GM18858 (cell line): ENCODE measurements around the gene TTC39B.
A peak's percentile ranks its signal among the peaks of the same experiment; 100 is the strongest.

ENCODE experiments used
- ATAC-seq: cut with Tn5 transposase; IDR thresholded peaks from one replicate; pipeline ENCODE4 v1.9.1; 2021; ENCODE audit not compliant: unreplicated experiment

TTC39B gene

DNA sequence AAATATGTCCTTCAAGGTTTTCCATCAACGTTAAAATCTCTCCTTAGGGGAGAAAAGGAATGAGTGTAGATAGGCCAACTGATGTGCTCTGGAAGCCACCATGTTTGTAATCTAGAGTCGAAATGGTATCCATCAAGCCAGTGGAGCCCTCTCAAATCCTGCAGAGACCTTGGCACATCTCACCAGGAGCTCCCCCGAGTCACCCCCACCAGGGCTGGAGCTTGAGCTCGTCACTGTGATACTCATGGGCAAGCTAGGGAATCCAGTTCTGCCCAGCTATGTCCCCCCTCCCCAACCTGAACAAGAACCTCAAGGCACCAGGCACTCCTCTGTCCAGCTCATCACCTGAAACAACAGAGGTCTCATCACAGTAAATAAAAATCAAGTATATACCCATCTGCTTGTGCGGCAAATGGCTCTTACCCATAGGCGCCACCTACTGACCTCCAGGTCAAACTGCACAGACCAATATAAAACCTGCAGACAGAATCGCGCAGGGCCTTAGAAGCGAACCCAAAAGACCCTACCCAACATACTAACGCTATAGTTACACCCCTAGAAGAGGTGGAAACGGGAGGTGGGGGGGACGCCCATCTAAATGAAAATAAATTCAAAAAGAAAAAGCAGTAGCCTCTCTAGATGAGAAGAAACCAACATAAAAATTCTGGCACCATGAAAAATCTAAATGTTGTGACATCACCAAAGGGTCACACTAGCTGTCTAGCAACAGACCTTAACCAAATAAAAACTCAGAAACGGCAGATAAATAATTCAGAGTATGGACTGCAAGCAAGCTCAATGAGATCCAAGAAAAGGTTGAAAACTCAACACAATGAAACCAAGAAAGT is 75.0 kb downstream of the TTC39B start:
- ATAC-seq = no peak

- ATAC-seq = no peak
Observed at GRCh38 chr9:15229409-15229808, 77.6 kb downstream of the TTC39B start.

- no peak for ATAC-seq
Observed at GRCh38 chr9:15227491-15227890, 79.5 kb downstream of the TTC39B start.

DNA sequence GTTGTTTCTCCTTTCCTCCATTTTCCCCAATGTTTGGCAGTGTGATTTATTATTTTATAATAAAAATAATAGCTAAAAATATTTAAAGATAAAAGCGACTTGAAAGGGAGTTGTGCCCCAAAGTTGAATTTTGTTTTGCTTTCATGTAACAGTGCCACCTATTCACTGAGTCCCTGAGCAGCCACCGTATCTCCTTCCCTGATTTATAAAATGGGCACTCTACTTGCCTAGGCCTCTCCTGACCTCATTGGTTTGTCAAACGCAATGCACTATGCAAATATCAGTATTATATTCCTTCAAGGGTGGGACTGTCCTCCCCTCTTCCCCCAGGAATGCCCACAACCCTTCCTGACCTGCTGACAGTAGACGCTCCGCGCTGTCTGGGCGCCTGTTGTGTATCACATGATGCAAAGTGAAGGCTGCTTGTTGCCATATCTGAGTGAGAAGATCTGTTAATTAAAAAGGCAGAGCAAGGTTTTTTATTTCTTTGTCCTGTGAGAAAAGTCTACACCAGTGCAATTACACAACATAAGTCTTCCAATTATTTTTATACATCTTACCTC is 81.4 kb downstream of the TTC39B start:
- ATAC-seq = no peak

GRCh38 chr9:15222313-15222712 is 84.7 kb downstream of the TTC39B start:
- ATAC-seq = no peak

GRCh38 chr9:15221746-15222145 is 85.3 kb downstream of the TTC39B start:
- no peak for ATAC-seq

DNA sequence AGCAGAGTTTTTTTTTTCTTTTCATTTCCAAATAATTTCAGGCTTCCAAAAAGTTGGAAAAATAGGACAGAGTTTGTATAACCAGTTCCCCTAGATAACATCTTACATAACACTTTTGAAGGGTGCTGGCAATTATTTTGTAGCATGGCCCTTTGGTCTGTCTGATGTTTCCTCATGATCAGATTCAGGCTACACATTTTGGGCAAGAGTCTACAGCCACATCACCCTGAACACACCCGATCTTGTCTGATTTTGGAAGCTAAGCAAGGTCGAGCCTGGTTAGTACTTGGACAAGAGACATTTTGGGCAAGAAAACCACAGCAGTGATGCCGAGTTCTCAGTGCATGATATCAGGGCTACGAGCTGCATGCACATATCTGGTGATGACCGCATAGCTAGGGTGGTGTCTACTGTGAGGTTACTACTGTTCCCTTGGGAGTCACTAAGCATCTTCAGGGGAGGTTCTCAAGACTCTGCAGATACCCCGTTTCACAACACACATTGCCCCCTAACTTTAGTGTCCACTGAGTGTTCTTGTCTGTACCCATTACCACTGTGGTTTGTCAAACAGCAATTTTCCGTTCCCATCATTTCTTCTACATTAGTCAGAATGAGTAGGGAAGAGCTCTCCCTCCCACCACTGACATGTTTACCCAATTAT is 86.2 kb downstream of the TTC39B start:
- no peak for ATAC-seq

- ATAC-seq = no peak
Observed at GRCh38 chr9:15219546-15219945, 87.5 kb downstream of the TTC39B start.

DNA sequence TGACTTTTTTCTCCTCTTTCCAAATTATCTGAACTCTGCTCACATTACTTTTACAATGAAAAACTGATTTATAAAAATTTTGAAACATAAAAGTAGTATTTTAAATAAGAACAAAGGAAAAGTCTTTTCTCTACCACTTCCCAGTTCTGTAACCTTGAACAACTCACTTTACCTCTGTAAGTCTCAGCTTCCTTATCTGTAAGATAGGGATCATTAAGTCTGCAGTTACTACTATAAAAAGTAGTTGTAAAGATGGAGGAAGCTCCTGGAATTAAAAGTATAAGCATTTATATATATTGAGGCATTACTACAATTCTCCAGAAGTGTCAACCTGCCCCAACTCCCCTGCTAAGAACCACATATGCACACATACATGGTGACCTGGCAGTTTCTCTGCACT is 88.0 kb downstream of the TTC39B start:
- no peak for ATAC-seq

- no peak for ATAC-seq
Observed at GRCh38 chr9:15213249-15213648, 93.8 kb downstream of the TTC39B start.

DNA sequence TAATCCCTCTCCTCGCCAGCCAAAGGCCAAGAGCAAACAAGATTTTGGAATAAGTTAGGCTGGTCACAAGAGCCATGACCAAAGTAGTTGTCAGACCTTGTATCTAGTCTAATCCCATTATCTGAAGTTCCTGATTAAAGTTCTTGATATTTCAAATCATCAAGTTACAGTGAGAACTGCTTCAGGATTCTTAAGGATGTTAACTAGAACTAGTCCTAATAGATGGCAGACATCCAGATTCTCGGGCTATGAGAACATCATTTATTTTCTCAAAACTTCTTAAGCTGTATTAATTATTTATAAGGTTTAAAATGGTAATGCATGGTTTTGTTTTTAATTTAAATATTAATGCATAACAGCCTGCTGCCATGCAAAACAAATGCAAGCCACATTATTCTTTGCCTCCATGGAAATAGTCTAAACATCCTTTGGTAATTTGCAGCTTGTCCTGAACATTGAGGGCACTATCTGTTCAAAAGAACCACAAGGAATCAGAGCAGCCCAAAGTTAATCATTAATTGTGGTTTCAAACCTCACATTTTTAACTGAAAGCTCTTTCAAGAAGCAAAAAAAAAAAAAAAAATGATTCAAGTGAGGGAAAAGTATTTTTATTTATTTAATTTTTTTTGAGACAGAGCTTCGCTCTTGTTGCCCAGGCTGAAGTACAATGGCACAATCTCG is 95.1 kb downstream of the TTC39B start:
- ATAC-seq = no peak

GRCh38 chr9:15211160-15211814 is 95.7 kb downstream of the TTC39B start:
- peak; percentile 70 for ATAC-seq

- no peak for ATAC-seq
Observed at GRCh38 chr9:15206903-15207696, 99.9 kb downstream of the TTC39B start.

GRCh38 chr9:15205632-15206420 is 101.2 kb downstream of the TTC39B start:
- no peak for ATAC-seq

DNA sequence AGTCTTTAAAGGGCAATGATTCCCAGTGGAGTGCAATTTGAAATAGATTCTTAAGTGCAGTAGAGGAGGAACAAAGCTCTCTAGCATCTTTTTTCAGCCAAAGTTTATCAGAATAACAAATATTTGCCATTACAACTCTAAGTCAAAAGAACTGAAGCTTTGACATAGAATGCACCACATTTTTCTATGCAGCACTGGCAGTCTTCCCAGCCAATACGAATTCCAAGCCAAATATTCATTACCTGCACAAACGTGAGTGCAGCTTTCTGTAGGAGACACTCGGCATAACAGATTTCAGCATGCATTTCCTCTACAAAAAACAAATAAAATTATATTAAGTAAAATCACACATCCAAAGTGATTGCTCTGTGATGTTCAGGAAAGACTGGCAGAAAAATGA is 103.4 kb downstream of the TTC39B start:
- no peak for ATAC-seq

DNA sequence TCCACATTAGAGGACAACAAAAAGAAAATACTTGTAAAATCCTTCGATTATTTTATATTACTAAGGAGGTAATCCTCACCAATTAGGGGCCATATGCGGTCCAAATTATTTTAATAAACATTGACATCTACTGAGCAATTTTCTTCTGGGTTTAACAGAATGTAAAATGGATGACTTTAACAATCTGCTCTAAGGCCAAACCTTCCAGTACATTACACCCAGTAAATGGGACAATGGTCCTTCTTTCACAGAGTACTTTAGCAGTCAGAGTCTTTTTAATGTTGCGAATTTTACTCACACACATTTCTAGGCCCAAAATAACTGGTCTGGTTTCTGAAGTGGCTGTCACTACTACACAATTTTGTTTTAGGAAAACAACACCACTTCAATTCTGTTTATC is 106.9 kb downstream of the TTC39B start:
- ATAC-seq = no peak

DNA sequence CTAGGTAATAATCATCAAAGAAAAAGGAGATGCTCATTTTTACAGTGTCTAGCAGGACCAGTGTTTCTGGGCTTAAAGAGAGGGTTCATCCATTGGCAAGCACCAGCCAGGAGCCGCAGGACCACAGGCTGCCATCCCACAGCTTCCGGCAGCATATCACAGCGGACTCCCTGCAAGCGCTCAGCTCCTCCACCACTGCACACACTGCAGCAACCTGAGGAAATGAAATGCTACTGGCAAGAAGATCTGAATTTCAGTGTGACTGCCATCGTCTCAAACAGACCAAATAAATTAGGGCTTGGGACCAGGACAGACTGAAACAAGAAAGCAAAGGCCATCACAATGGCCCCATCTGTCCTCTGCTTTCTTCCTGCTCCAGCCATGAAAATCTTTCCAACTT is 114.2 kb downstream of the TTC39B start:
- ATAC-seq = no peak

GRCh38 chr9:15191378-15191777 is 115.6 kb downstream of the TTC39B start:
- no peak for ATAC-seq

DNA sequence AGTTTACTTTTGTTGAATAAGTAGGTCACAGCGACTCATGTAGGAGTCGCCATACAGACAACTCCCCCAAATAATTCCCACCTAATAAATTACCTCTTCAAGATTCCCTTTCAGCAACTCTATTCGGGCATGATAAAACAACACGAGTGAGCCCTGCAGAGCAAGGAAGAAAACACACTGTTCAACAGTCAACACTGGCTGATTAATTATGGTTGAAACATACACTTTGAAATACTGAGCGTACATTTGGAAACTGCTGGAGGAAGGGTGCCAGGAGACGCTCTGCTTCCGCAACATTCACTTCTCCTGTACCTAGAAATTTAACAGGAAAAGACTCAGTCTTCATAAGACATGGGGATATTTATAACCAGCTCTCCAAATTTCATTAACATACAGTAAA is 117.5 kb downstream of the TTC39B start:
- no peak for ATAC-seq

GRCh38 chr9:15187589-15187988 is 119.4 kb downstream of the TTC39B start:
- no peak for ATAC-seq
